Heart left ventricle (tissue), 16 donors: Measurements from ENCODE around the gene FOXJ3. TPM values are rescaled to one million over a fixed set of nuclear protein-coding genes. Genes with fewer than 3 reads are reported as not detected.

Experiments
- ATAC-seq, 4 donors: fragments of 200-7000 bp; cut with Tn5 transposase; one replicate each; pipeline ENCODE4 v1.9.1; 2020 to 2022; ENCODE audit warnings: moderate library complexity in 4 of 4, mild to moderate bottlenecking in 3 of 4, moderate number of reproducible peaks in 1 of 4
- DNase-seq, 5 donors: peaks; one replicate each; pipeline ENCODE4 v3.0.0-alpha.2; 2020
- H3K27ac ChIP-seq, 12 donors: fragments of 200-600 bp; sonication (generic) in 4 of 12; one replicate each; pipeline versions ENCODE4 v1.5.0 to v1.8.0; 2016 to 2022; ENCODE audit warnings: mild to moderate bottlenecking in 2 of 12
- H3K27me3 ChIP-seq, 9 donors: fragments of 200-600 bp; sonication (generic) in 2 of 9; one replicate each; pipeline versions ENCODE4 v1.5.1 to v1.8.0; 2016 to 2022; ENCODE audit warnings: mild to moderate bottlenecking in 3 of 9
- H3K36me3 ChIP-seq, 9 donors: fragments of 200-600 bp; sonication (generic) in 2 of 9; one replicate each; pipeline versions ENCODE4 v1.5.0 to v1.8.0; 2018 to 2022; ENCODE audit warnings: mild to moderate bottlenecking in 2 of 9
- H3K4me1 ChIP-seq, 12 donors: fragments of 200-600 bp; sonication (generic) in 4 of 12; one replicate each; pipeline versions ENCODE4 v1.5.0 to v1.8.0; 2016 to 2022; ENCODE audit warnings: mild to moderate bottlenecking in 3 of 12
- H3K4me3 ChIP-seq, 12 donors: fragments of 200-600 bp; sonication (generic) in 4 of 12; one replicate each; pipeline versions ENCODE4 v1.5.0 to v1.8.0; 2017 to 2022; ENCODE audit warnings: mild to moderate bottlenecking in 9 of 12, moderate library complexity in 4 of 12
- H3K9me3 ChIP-seq, 12 donors: fragments of 200-600 bp; sonication (generic) in 4 of 12; one replicate each; pipeline versions ENCODE4 v1.5.0 to v1.8.0; 2016 to 2022; ENCODE audit warnings: mild to moderate bottlenecking in 1 of 12
- POLR2A ChIP-seq, 2 donors: fragments of 450-650 bp; IDR thresholded peaks; one replicate each; pipeline ENCODE4 v1.6.1; 2017; ENCODE audit warnings: antibody characterized with exemption in 2 of 2, mild to moderate bottlenecking in 2 of 2, moderate library complexity in 2 of 2
- WGBS, 4 donors: extraction: QIAGEN DNeasy Blood & Tissue Kit in 2 of 4; methylation state at CpG; one replicate each; pipeline versions ENCODE4 v1.1.5 to v1.1.7; 2013 to 2018; 5-methylcytosine and 5-hydroxymethylcytosine counted together
- intact Hi-C, 10 donors: fragments of 100-400 bp; cut with DNase I; formaldehyde crosslinking; loops; one replicate each; pipeline versions ENCODE4 v1.11.1 to v1.14.2; 2022
- polyA plus RNA-seq, 2 donors: library from polyadenylated mRNA; stranded (reverse); fragments of 200-250 nt; gene quantifications; one replicate each; pipeline ENCODE4 v1.2.3, GENCODE V29; 2013
- total RNA-seq, 9 donors: library from RNA; depleted of rRNA in 2 of 9; stranded (reverse); fragments of >200 nt in 2 of 9; fragmentation: NEBNext Ultra II Directional in 3 of 9; extraction: Animal tissue kit (Norgen Biotek cat#: 25700) in 3 of 9; gene quantifications; one replicate each; pipeline versions ENCODE4 v1.1.0 to v1.2.4, GENCODE V29; 2016 to 2023
- TF ChIP-seq, protein P1 (sequence below), 12 donors: fragments of 200-600 bp; sonication (generic) in 4 of 12; IDR thresholded peaks; one replicate each; pipeline versions ENCODE4 v1.5.0 to v1.8.0; 2018 to 2022; ENCODE audit warnings: antibody characterized with exemption in 12 of 12, mild to moderate bottlenecking in 5 of 12
- donor health status: ischemic (EF 13 %, LVEDD 7.1; RV severe dilation, severe dysfunction).
- donor health status: healthy with polysubstance abuse.
- donor health status: DM: no; HTN: yes; CAD: no.
- donor health status: DM: no; HTN: no; CAD: no.
- donor health status: ischemic (EF 25% LVEDD 6.9; RV normal size, moderate dysfunction).
- donor health status: ischemic (EF 25% LVEDD 5.7; RV mildly dilated, moderate dysfunction).
- donor health status: healthy.
- donor health status: DM: yes; HTN: yes; CAD: no.
- donor health status: ischemic (EF 35%, LVEDD 5.7; RV mildly dilated, moderate dysfunction).
- donor health status: nonischemic (EF 11% LVEDD 7.7; RV severe dilation, severe dysfunction).
- donor health status: DM: yes; HTN: yes; CAD: no.
- donor health status: PGD.
- donor health status: ischemic (EF 29% LVEDD 5.4; RV normal size, mild dysfunction).
- donor health status: nonischemic (EF 23%, LVEDD 6.1; RV moderate dilation, normal function).

FOXJ3 gene
- total and polyA plus RNA-seq, 11 donors: 10.8 to 48.8 (median 36.4) TPM

DNA sequence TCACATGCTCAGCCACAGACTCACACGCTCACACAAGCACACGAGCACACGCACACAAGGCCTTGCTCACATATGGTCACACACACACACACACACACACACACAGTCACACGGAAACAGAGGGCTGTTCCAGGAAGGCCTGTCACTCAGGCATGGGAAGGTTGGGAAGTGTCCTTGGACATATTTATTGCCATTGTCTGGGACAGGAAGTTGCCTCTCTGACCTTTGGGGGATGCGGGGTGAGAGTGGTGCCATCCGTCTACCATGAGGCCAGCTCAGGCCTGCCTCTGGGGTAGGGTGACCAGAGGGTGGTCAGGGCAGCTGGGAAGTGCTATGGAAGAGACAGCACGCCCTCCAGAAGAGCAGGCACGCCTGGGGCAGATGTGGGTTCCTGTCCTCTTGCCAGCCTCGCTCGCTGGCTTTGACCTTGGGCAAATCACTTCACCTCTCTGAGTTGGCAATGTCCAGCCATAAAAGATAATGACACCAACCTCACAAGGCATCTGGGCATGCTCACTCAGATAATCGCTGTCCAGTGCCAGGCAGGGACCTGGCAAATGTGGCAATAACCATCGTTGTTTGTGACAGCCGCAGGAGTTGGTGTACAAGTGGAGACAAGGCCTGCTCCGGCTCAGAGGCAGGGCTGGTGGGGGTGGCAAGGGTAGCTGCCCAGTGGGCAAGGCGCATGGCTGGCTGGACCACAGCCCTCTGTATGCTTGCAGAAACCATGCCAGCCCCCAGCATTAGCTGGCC lies 162.5 kb downstream of the FOXJ3 start:
- peak; percentile 75 to 86 (median 86) for ATAC-seq
- TF ChIP-seq, protein P1, sequence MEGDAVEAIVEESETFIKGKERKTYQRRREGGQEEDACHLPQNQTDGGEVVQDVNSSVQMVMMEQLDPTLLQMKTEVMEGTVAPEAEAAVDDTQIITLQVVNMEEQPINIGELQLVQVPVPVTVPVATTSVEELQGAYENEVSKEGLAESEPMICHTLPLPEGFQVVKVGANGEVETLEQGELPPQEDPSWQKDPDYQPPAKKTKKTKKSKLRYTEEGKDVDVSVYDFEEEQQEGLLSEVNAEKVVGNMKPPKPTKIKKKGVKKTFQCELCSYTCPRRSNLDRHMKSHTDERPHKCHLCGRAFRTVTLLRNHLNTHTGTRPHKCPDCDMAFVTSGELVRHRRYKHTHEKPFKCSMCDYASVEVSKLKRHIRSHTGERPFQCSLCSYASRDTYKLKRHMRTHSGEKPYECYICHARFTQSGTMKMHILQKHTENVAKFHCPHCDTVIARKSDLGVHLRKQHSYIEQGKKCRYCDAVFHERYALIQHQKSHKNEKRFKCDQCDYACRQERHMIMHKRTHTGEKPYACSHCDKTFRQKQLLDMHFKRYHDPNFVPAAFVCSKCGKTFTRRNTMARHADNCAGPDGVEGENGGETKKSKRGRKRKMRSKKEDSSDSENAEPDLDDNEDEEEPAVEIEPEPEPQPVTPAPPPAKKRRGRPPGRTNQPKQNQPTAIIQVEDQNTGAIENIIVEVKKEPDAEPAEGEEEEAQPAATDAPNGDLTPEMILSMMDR (IDR thresholded peaks at IDR 0.05): no peak
- no peak for TF ChIP-seq POLR2A (IDR thresholded peaks at IDR 0.05)
- Histone ChIP-seq H3K4me1 (peaks cover 8 to 40% (median 33%) of the 10 kb centered on the region in 12 donors), H3K27ac (peak overlapping the region; percentile 63 to 95 (median 86)), H3K27me3 (no peaks in the 10 kb centered on the region), H3K9me3 (no peaks in the 10 kb centered on the region), H3K4me3 (no peak overlapping the region), H3K36me3 (peaks cover 0 to 7% (median 0%) of the 10 kb centered on the region in 9 donors)
- peak; percentile 65 to 89 (median 72) for DNase-seq
- intact Hi-C loops: loop anchor here (1.0 to 10.0 kb wide), 14 partner anchors 25 to 598 kb away; partner anchors contain the start of genes FOXJ3 (in 3 of the 10), PPCS (in 2 of the 10), YBX1 (in 2 of the 10) and ZMYND12 (in 2 of the 10)
- WGBS, 4 donors: 29 to 51% (median 35%) methylated on average over 12 to 15 of the region's 15 CpGs

- DNase-seq (no peak), ATAC-seq (no peak)
- no peak overlapping the region for H3K4me3 ChIP-seq
- no peaks in the 10 kb centered on the region for H3K27me3 ChIP-seq
- TF ChIP-seq, protein P1 (IDR thresholded peaks at IDR 0.05): no peak
- no peak for TF ChIP-seq POLR2A (IDR thresholded peaks at IDR 0.05)
- H3K4me1 ChIP-seq: peaks cover 8 to 38% (median 33%) of the 10 kb centered on the region in 12 donors
- intact Hi-C loops: loop anchor here (2.0 to 10.0 kb wide), 13 partner anchors 25 to 597 kb away; partner anchors contain the start of genes FOXJ3 (in 3 of the 10), PPCS (in 2 of the 10), YBX1 (in 2 of the 10) and ZMYND12 (in 2 of the 10)
- H3K9me3 ChIP-seq: no peaks in the 10 kb centered on the region
- 66 to 69% (median 66%) methylated on average over 6 of the region's 6 CpGs for WGBS, 4 donors
- H3K36me3 ChIP-seq: peaks cover 0 to 5% (median 0%) of the 10 kb centered on the region in 9 donors
- peak overlapping the region; percentile 63 to 95 (median 86) for H3K27ac ChIP-seq
Observed at GRCh38 chr1:42171679-42172266, 163.3 kb downstream of the FOXJ3 start.

DNA sequence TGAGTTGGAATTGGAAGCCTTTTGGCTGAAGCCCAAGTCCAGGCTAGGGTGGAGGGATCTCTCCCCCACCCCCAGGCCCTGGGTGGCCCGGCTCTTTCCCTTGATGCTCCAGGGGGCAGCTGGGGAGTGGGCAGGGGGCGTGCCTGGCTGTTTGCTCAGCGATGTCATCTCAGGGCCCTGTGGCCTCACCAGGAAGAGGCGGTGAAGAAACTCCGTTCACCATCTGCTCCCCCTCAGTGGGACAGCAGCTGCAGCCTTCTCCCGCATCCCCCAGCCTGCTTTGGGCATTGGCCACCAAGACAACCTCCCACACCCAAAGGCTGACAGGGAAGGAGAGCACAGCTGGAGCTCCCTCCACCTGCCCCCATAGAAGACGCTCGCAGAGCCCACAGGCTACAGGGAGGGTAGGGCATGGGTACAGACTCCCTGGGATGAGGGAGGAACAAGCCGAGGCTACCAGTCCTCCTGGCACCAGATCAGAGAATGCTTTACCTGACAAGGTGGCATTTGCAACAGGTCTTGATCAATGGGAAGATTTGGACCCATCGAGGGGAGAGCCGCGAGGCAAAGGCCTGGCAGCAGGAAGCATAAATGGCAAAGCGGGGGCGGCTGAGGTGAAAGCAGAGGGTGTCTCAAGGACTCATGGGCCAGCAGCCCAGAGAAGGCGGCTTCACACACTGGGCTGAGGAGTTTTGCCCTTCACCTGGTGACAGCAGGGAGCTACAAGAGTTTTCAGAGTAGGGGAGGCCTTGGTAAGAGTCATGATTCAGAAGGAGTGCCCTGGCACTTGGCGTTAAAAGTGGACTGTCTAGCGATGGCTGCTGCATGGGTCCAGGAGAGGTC lies 164.0 kb downstream of the FOXJ3 start:
- TF ChIP-seq, protein P1 (IDR thresholded peaks at IDR 0.05): no peak
- no peak for TF ChIP-seq POLR2A (IDR thresholded peaks at IDR 0.05)
- H3K4me3 ChIP-seq: no peak overlapping the region
- H3K4me1 ChIP-seq: peaks cover 8 to 42% (median 35%) of the 10 kb centered on the region in 12 donors
- ATAC-seq (no peak), DNase-seq (peak in 1 of 5 donors; percentile 33)
- H3K36me3 ChIP-seq: peaks cover 0 to 1% (median 0%) of the 10 kb centered on the region in 9 donors
- WGBS, 4 donors: 70 to 77% (median 75%) methylated on average over 16 to 17 of the region's 17 CpGs
- no peaks in the 10 kb centered on the region for H3K9me3 ChIP-seq
- H3K27me3 ChIP-seq: no peaks in the 10 kb centered on the region
- H3K27ac ChIP-seq: peak overlapping the region in 9 of 12 donors; percentile 63 to 95 (median 86)
- intact Hi-C loops: loop anchor here (5.0 to 10.0 kb wide), 10 partner anchors 161 to 596 kb away; partner anchors contain the start of genes PPCS (in 2 of the 10), YBX1 (in 2 of the 10), ZMYND12 (in 2 of the 10) and FOXJ3 (in 1 of the 10)
